Ovary (tissue), 9 donors: ENCODE data around the gene HSD17B3. TPM values are rescaled to one million over a fixed set of nuclear protein-coding genes. Genes with fewer than 3 reads are reported as not detected.
"Not testable (repeated sequence)": the region's sequence is repeated elsewhere in the genome, so short reads cannot be mapped to it uniquely, and the experiment has no call there.

Experiments
- DNase-seq, 5 donors: peaks; one replicate each; pipeline ENCODE4 v3.0.0-alpha.2; 2019 to 2020
- H3K27ac ChIP-seq, 2 donors: fragments of 200-600 bp; one replicate each; pipeline versions ENCODE4 v1.5.1 to v1.8.0; 2019 to 2022
- H3K27me3 ChIP-seq: fragments of 200-600 bp; one replicate; pipeline ENCODE4 v1.8.0; 2022
- H3K36me3 ChIP-seq: fragments of 200-600 bp; sonication (generic); one replicate; pipeline ENCODE4 v1.5.1; 2019
- H3K4me1 ChIP-seq: one replicate; pipeline ENCODE4 v1.8.1; 2013; ENCODE audit warnings: mild to moderate bottlenecking, moderate library complexity; ENCODE audit not compliant: insufficient read depth
- H3K4me3 ChIP-seq: fragments of 200-600 bp; sonication (generic); one replicate; pipeline ENCODE4 v1.5.1; 2017
- H3K9me3 ChIP-seq, 2 donors: fragments of 200-600 bp in 1 of 2; sonication (generic) in 1 of 2; one replicate each; pipeline versions ENCODE4 v1.5.1 to v1.8.1; 2013 to 2019; ENCODE audit warnings: mild to moderate bottlenecking in 1 of 2, moderate library complexity in 1 of 2
- EP300 ChIP-seq: sonication (generic); formaldehyde crosslinking; IDR thresholded peaks from one replicate; pipeline ENCODE4 v1.6.1; 2017; ENCODE audit warnings: antibody characterized with exemption
- POLR2A ChIP-seq: fragments of 450-650 bp; IDR thresholded peaks from one replicate; pipeline ENCODE4 v1.6.1; 2017; ENCODE audit warnings: antibody characterized with exemption, mild to moderate bottlenecking, moderate library complexity
- WGBS, 3 donors: extraction: QIAGEN DNeasy Blood & Tissue Kit in 1 of 3; methylation state at CpG; one replicate each; pipeline versions ENCODE4 v1.1.5 to v1.1.7; 2013 to 2017; 5-methylcytosine and 5-hydroxymethylcytosine counted together
- intact Hi-C, 4 donors: fragments of 100-400 bp; cut with DNase I; formaldehyde crosslinking; loops; one replicate each; pipeline versions ENCODE4 v1.11.0 to v1.15.1; 2022 to 2023
- polyA plus RNA-seq, 2 donors: library from polyadenylated mRNA; stranded (reverse); fragments of 200-250 nt in 1 of 2; fragments of 350-450 nt in 1 of 2; fragmentation: Illumina TruSeq in 1 of 2; extraction: RNeasy Lipid Tissue Mini Kit (QIAGEN cat#74804) in 1 of 2; gene quantifications; one replicate each; pipeline ENCODE4 v1.2.3, GENCODE V29; 2013 to 2014
- total RNA-seq, 7 donors: library from RNA; depleted of rRNA in 2 of 7; stranded (reverse); fragments of >200 nt in 2 of 7; fragmentation: NEBNext Ultra II Directional in 3 of 7; extraction: Animal tissue kit (Norgen Biotek cat#: 25700) in 3 of 7; gene quantifications; one replicate each; pipeline versions ENCODE4 v1.1.0 to v1.2.4, GENCODE V29; 2016 to 2023
- TF ChIP-seq, protein P1 (sequence below), 3 donors: fragments of 450-650 bp in 2 of 3; fragments of 200-600 bp in 1 of 3; IDR thresholded peaks; one replicate each; pipeline versions ENCODE4 v1.5.1 to v1.8.0; 2016 to 2022; ENCODE audit warnings: antibody characterized with exemption in 3 of 3, mild to moderate bottlenecking in 1 of 3
- donor health status: DM: no; HTN: no; CAD: no; lungs with moderate emphysema.
- donor health status: DM: no; HTN: no; CAD: no.
- donor health status: Bipolar disorder and iron deficiency.
- donor health status: DM: yes; HTN: yes; CAD: no.
- donor health status: DM: no; HTN: no; CAD: no.
- donor health status: DM: yes; HTN: yes; CAD: no.

The HSD17B3 gene
- total and polyA plus RNA-seq, 9 donors: 0.51 to 2.0 (median 0.69) TPM; not detected in 2

DNA sequence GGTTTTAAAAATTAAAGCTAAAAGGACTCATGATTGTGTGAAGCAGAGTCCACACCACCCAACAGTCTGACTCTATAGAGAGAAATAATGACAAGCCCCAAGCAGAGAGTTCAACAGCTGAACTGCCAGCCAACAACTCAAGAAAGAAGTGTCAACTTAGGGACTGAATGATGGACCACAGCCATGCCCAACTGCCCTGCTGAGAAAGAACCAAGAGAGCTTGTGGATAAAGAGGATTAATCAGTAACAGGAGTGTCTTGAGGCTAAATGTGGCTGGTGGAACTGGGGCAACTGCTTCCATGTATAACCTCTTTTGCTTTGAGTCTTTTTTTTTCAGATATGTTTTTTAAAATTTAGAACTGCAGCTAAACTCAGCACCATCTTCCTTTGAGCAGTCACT lies 109.3 kb downstream of the HSD17B3 start:
- Histone ChIP-seq H3K27ac (no peak overlapping the region), H3K4me3 (no peak overlapping the region), H3K9me3 (peaks cover 0 to 9% of the 10 kb centered on the region in 2 donors), H3K27me3 (no peaks in the 10 kb centered on the region), H3K36me3 (no peaks in the 10 kb centered on the region), H3K4me1 (peaks cover 2% of the 10 kb centered on the region)
- no peak for DNase-seq
- no peak for TF ChIP-seq EP300
- no peak for TF ChIP-seq POLR2A
- TF ChIP-seq, protein P1, sequence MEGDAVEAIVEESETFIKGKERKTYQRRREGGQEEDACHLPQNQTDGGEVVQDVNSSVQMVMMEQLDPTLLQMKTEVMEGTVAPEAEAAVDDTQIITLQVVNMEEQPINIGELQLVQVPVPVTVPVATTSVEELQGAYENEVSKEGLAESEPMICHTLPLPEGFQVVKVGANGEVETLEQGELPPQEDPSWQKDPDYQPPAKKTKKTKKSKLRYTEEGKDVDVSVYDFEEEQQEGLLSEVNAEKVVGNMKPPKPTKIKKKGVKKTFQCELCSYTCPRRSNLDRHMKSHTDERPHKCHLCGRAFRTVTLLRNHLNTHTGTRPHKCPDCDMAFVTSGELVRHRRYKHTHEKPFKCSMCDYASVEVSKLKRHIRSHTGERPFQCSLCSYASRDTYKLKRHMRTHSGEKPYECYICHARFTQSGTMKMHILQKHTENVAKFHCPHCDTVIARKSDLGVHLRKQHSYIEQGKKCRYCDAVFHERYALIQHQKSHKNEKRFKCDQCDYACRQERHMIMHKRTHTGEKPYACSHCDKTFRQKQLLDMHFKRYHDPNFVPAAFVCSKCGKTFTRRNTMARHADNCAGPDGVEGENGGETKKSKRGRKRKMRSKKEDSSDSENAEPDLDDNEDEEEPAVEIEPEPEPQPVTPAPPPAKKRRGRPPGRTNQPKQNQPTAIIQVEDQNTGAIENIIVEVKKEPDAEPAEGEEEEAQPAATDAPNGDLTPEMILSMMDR (IDR thresholded peaks at IDR 0.05): no peak
- intact Hi-C loops: no loop called here

- TF ChIP-seq, protein P1 (IDR thresholded peaks at IDR 0.05): no peak
- no peak for TF ChIP-seq EP300
- no peak for TF ChIP-seq POLR2A
- H3K4me1 ChIP-seq: peaks cover 7% of the 10 kb centered on the region
- no peaks in the 10 kb centered on the region for H3K36me3 ChIP-seq
- no peak overlapping the region for H3K4me3 ChIP-seq
- H3K27me3 ChIP-seq: no peaks in the 10 kb centered on the region
- WGBS, 3 donors: 94 to 100% (median 94%) methylated on average over 2 of the region's 2 CpGs
- H3K9me3 ChIP-seq: peaks cover 0 to 9% of the 10 kb centered on the region in 2 donors
- no peak for DNase-seq
- intact Hi-C loops: no loop called here
- H3K27ac ChIP-seq: no peak overlapping the region
Observed at GRCh38 chr9:96189995-96190394, 112.0 kb downstream of the HSD17B3 start.

DNA sequence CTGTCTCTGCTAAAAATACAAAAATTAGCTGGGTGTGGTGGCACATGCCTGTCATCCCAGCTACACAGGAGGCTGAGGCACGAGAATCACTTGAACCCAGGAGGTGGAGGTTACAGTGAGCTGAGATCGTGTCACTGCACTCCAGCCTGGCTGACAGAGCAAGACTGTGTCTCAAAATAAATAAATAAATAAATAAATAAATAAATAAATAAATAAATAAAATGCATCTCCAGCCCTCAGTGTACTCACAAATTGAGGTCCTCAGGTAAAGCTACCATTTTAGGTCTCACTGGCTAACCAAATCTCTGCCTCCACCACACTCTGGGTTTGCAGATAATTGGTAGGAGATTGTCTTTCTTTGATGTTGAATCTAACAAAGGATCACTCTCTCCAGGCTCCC lies 112.4 kb downstream of the HSD17B3 start:
- WGBS, 3 donors: 90 to 98% (median 96%) methylated on average over 2 of the region's 2 CpGs
- H3K27ac ChIP-seq, H3K4me1 ChIP-seq, DNase-seq, H3K27me3 ChIP-seq, intact Hi-C loops, H3K36me3 ChIP-seq, H3K4me3 ChIP-seq, H3K9me3 ChIP-seq: not testable (repeated sequence)

GRCh38 chr9:96188571-96188970 lies 113.4 kb downstream of the HSD17B3 start:
- no peak for DNase-seq
- H3K4me1 ChIP-seq: peaks cover 7% of the 10 kb centered on the region
- H3K36me3 ChIP-seq: no peaks in the 10 kb centered on the region
- peaks cover 0 to 9% of the 10 kb centered on the region in 2 donors for H3K9me3 ChIP-seq
- H3K4me3 ChIP-seq: no peak overlapping the region
- H3K27me3 ChIP-seq: no peaks in the 10 kb centered on the region
- TF ChIP-seq POLR2A (no peak), EP300 (no peak)
- TF ChIP-seq, protein P1 (IDR thresholded peaks at IDR 0.05): no peak
- H3K27ac ChIP-seq: no peak overlapping the region
- 31 to 47% (median 44%) methylated on average over 5 of the region's 5 CpGs for WGBS, 3 donors
- intact Hi-C loops: no loop called here

DNA sequence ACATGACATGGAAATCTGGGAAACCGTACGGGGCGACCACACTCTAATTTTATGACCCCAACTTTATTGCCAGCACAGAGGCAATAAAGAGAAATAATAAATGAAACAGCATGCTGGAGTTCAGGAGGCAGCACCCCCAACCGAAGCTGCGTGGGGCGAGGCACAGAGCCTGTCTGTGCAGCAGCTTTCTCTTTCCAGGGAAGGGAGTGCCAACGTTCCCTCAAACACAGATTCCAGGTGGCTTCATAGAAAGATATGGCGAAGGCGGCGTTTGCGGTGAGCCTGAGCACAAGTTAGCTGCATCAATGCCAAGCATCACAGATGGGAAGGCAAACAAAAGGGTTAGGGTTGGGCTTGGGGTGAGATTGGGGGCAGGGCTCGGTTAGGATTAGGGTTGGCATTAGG lies 114.8 kb downstream of the HSD17B3 start:
- intact Hi-C loops: no loop called here
- WGBS, 3 donors: 21 to 40% (median 25%) methylated on average over 12 of the region's 12 CpGs
- peaks cover 7% of the 10 kb centered on the region for H3K4me1 ChIP-seq
- no peak overlapping the region for H3K27ac ChIP-seq
- no peaks in the 10 kb centered on the region for H3K27me3 ChIP-seq
- H3K36me3 ChIP-seq: no peaks in the 10 kb centered on the region
- no peak overlapping the region for H3K4me3 ChIP-seq
- no peak for DNase-seq
- H3K9me3 ChIP-seq: peaks cover 0 to 9% of the 10 kb centered on the region in 2 donors
- no peak for TF ChIP-seq POLR2A
- TF ChIP-seq, protein P1 (IDR thresholded peaks at IDR 0.05): no peak
- no peak for TF ChIP-seq EP300
